ENCODE results near the gene EPHX1.

EPHX1 gene

GRCh38 chr1:225842788-225843425 lies 33.0 kb downstream of the EPHX1 start:
- DNase-seq (ENCODE audit: low spot score): peak; percentile 25

- no peak for DNase-seq (ENCODE audit: low spot score)
Measured at GRCh38 chr1:225843426-225843795, 33.5 kb downstream of the EPHX1 start.

GRCh38 chr1:225844236-225845061 lies 34.5 kb downstream of the EPHX1 start:
- DNase-seq (ENCODE audit: low spot score): peak; percentile 53

GRCh38 chr1:225845097-225845496 lies 35.2 kb downstream of the EPHX1 start:
- DNase-seq (ENCODE audit: low spot score): no peak

- peak; percentile 63 for DNase-seq (ENCODE audit: low spot score)
Measured at GRCh38 chr1:225845571-225846259, 35.8 kb downstream of the EPHX1 start.

- DNase-seq (ENCODE audit: low spot score): no peak
Measured at GRCh38 chr1:225846331-225847310, 36.7 kb downstream of the EPHX1 start.

- DNase-seq (ENCODE audit: low spot score): peak; percentile 18
Measured at GRCh38 chr1:225847610-225848009, 37.7 kb downstream of the EPHX1 start.

GRCh38 chr1:225848030-225848955 lies 38.4 kb downstream of the EPHX1 start:
- no peak for DNase-seq (ENCODE audit: low spot score)

- DNase-seq (ENCODE audit: low spot score): no peak
Measured at GRCh38 chr1:225849925-225850324, 40.0 kb downstream of the EPHX1 start.

- DNase-seq (ENCODE audit: low spot score): no peak
Measured at GRCh38 chr1:225850370-225850769, 40.4 kb downstream of the EPHX1 start.

GRCh38 chr1:225851805-225852204 lies 41.9 kb downstream of the EPHX1 start:
- no peak for DNase-seq (ENCODE audit: low spot score)

GRCh38 chr1:225852413-225853124 lies 42.6 kb downstream of the EPHX1 start:
- no peak for DNase-seq (ENCODE audit: low spot score)

GRCh38 chr1:225853441-225853840 lies 43.5 kb downstream of the EPHX1 start:
- DNase-seq (ENCODE audit: low spot score): no peak

GRCh38 chr1:225855503-225856300 lies 45.8 kb downstream of the EPHX1 start:
- DNase-seq (ENCODE audit: low spot score): no peak

- no peak for DNase-seq (ENCODE audit: low spot score)
Measured at GRCh38 chr1:225857256-225857655, 47.3 kb downstream of the EPHX1 start.

- no peak for DNase-seq (ENCODE audit: low spot score)
Measured at GRCh38 chr1:225859151-225859550, 49.2 kb downstream of the EPHX1 start.

- DNase-seq (ENCODE audit: low spot score): no peak
Measured at GRCh38 chr1:225860107-225860506, 50.2 kb downstream of the EPHX1 start.

GRCh38 chr1:225860876-225861441 lies 51.0 kb downstream of the EPHX1 start:
- no peak for DNase-seq (ENCODE audit: low spot score)
